WTC11 (cell line): ENCODE data around the gene BPIFB4.

ENCODE experiments used
- TF ChIP-seq, protein P1 (sequence below): sonication (generic); formaldehyde crosslinking; IDR thresholded peaks from 2 replicates; pipeline ENCODE4 v1.8.0; 2022; ENCODE audit warnings: mild to moderate bottlenecking, missing genetic modification reagents
- TF ChIP-seq, protein P2 (sequence below): fragments of 250-450 bp; sonication (Bioruptor Pico); IDR thresholded peaks from 2 replicates; pipeline ENCODE4 v1.8.0; 2021; ENCODE audit warnings: mild to moderate bottlenecking

DNA sequence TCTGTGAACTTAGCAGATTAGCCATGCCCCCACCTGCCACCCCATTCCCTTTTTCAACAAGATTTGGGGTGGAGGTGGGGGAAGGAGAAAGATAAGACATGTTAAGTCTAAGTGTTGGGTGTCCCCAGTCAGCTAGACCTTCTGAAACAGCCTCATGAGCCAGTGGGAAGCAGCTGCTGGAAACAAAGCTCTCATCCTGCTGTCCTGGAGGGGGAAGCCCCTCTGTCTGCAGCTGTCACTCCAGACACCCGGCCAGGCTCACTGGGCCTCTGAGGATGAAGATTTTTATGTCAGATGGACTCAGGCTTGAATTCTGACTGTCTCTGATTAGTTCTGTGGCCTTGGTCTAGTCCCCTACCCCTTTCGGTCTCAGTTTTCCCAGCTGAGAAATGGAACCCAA is 24.7 kb upstream of the BPIFB4 start:
- TF ChIP-seq, protein P1, sequence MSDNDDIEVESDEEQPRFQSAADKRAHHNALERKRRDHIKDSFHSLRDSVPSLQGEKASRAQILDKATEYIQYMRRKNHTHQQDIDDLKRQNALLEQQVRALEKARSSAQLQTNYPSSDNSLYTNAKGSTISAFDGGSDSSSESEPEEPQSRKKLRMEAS (CRISPR knock-in tag) = no peak
- TF ChIP-seq, protein P2, sequence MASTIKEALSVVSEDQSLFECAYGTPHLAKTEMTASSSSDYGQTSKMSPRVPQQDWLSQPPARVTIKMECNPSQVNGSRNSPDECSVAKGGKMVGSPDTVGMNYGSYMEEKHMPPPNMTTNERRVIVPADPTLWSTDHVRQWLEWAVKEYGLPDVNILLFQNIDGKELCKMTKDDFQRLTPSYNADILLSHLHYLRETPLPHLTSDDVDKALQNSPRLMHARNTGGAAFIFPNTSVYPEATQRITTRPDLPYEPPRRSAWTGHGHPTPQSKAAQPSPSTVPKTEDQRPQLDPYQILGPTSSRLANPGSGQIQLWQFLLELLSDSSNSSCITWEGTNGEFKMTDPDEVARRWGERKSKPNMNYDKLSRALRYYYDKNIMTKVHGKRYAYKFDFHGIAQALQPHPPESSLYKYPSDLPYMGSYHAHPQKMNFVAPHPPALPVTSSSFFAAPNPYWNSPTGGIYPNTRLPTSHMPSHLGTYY (CRISPR knock-in tag) = no peak
